ENCODE measurements around the gene SGCD.

SGCD gene

GRCh38 chr5:156459812-156460385 lies 132.9 kb downstream of the SGCD start:
- no peak for DNase-seq (ENCODE audit: low spot score)

- no peak for DNase-seq (ENCODE audit: low spot score)
These were observed 133.5 kb downstream of the SGCD start for GRCh38 chr5:156460471-156460870.

- DNase-seq (ENCODE audit: low spot score) = no peak
These were observed 139.9 kb downstream of the SGCD start for GRCh38 chr5:156466871-156467270.

GRCh38 chr5:156469636-156470035 lies 142.7 kb downstream of the SGCD start:
- DNase-seq (ENCODE audit: low spot score) = no peak

GRCh38 chr5:156471893-156472292 lies 144.9 kb downstream of the SGCD start:
- no peak for DNase-seq (ENCODE audit: low spot score)

GRCh38 chr5:156473269-156473908 lies 146.4 kb downstream of the SGCD start:
- DNase-seq (ENCODE audit: low spot score) = no peak

- DNase-seq (ENCODE audit: low spot score) = no peak
These were observed 147.3 kb downstream of the SGCD start for GRCh38 chr5:156474251-156474650.

GRCh38 chr5:156475182-156476157 lies 148.5 kb downstream of the SGCD start:
- DNase-seq (ENCODE audit: low spot score) = no peak

GRCh38 chr5:156476158-156476551 lies 149.2 kb downstream of the SGCD start:
- DNase-seq (ENCODE audit: low spot score) = no peak

- no peak for DNase-seq (ENCODE audit: low spot score)
These were observed 149.7 kb downstream of the SGCD start for GRCh38 chr5:156476678-156477077.

- DNase-seq (ENCODE audit: low spot score) = no peak
These were observed 150.2 kb downstream of the SGCD start for GRCh38 chr5:156477196-156477595.

GRCh38 chr5:156479849-156480248 lies 152.9 kb downstream of the SGCD start:
- peak; percentile 3 for DNase-seq (ENCODE audit: low spot score)

GRCh38 chr5:156481741-156482140 lies 154.8 kb downstream of the SGCD start:
- DNase-seq (ENCODE audit: low spot score) = no peak

GRCh38 chr5:156482818-156483217 lies 155.9 kb downstream of the SGCD start:
- DNase-seq (ENCODE audit: low spot score) = no peak

GRCh38 chr5:156486394-156487238 lies 159.7 kb downstream of the SGCD start:
- DNase-seq (ENCODE audit: low spot score) = no peak

GRCh38 chr5:156491766-156492165 lies 164.8 kb downstream of the SGCD start:
- DNase-seq (ENCODE audit: low spot score) = no peak

- DNase-seq (ENCODE audit: low spot score) = no peak
These were observed 169.3 kb downstream of the SGCD start for GRCh38 chr5:156496291-156496690.

- no peak for DNase-seq (ENCODE audit: low spot score)
These were observed 170.8 kb downstream of the SGCD start for GRCh38 chr5:156497804-156498208.

- no peak for DNase-seq (ENCODE audit: low spot score)
These were observed 171.4 kb downstream of the SGCD start for GRCh38 chr5:156498226-156498980.

GRCh38 chr5:156500755-156501154 lies 173.8 kb downstream of the SGCD start:
- DNase-seq (ENCODE audit: low spot score) = no peak

GRCh38 chr5:156505101-156505500 lies 178.1 kb downstream of the SGCD start:
- DNase-seq (ENCODE audit: low spot score) = no peak

Data from LoVo (cell line).